Vagina (tissue), 2 donors: ENCODE results near the gene MTA1.

Experiments used
- CTCF ChIP-seq, 3 experiments: fragments of 450-650 bp in 2 of 3; fragments of 200-600 bp in 1 of 3; sonication (generic) in 1 of 3; IDR thresholded peaks; one replicate each; pipeline ENCODE4 v1.5.1; 2017 to 2019; ENCODE audit warnings: antibody characterized with exemption in 3 of 3, mild to moderate bottlenecking in 2 of 3, moderate library complexity in 2 of 3
- POLR2A ChIP-seq, 2 donors: fragments of 450-650 bp; IDR thresholded peaks; one replicate each; pipeline ENCODE4 v1.6.1; 2017; ENCODE audit warnings: antibody characterized with exemption in 2 of 2, mild to moderate bottlenecking in 2 of 2, moderate library complexity in 2 of 2
- POLR2AphosphoS5 ChIP-seq, 2 donors: sonication (generic); formaldehyde crosslinking; IDR thresholded peaks; one replicate each; pipeline ENCODE4 v1.9.0; 2017; ENCODE audit warnings: antibody characterized with exemption in 2 of 2, mild to moderate bottlenecking in 2 of 2, low read depth in 1 of 2; ENCODE audit not compliant: insufficient read depth in 1 of 2

GRCh38 chr14:105450123-105450505 is 30.5 kb downstream of the MTA1 start:
- TF ChIP-seq CTCF (IDR thresholded peaks at IDR 0.05), result no peak
- no peak for TF ChIP-seq POLR2A (IDR thresholded peaks at IDR 0.05)
- TF ChIP-seq POLR2AphosphoS5 (IDR thresholded peaks at IDR 0.05; ENCODE audit: insufficient read depth in 1 of 2, low read depth in 1 of 2), result no peak
